GM12891 (cell line): ENCODE measurements around the gene CA5A.

Source experiments
- DNase-seq: peaks from one replicate; pipeline ENCODE4 v3.0.0; 2011; ENCODE audit warnings: low spot score; ENCODE audit not compliant: insufficient read length
- FAIRE-seq: peaks from 2 replicates; lab custom pipeline; 2011; peaks lifted over from hg19 to GRCh38; lab: Jason Lieb, UNC
- PAX5 ChIP-seq: IDR thresholded peaks from 2 replicates; pipeline ENCODE4 v1.6.1; 2011; ENCODE audit warnings: low read length, moderate library complexity, mild to moderate bottlenecking; ENCODE audit not compliant: insufficient read depth, severe bottlenecking
- POLR2A ChIP-seq: IDR thresholded peaks from 2 replicates; pipeline ENCODE4 v1.6.1; 2011; ENCODE audit warnings: low read depth, low read length, control low read depth
- POLR2AphosphoS5 ChIP-seq: IDR thresholded peaks from 2 replicates; pipeline ENCODE4 v1.6.1; 2011; ENCODE audit warnings: low read depth, low read length, control low read depth
- POU2F2 ChIP-seq: IDR thresholded peaks from 2 replicates; pipeline ENCODE4 v1.6.1; 2011; ENCODE audit warnings: low read depth, mild to moderate bottlenecking, control low read depth, low read length, moderate library complexity
- SPI1 ChIP-seq: IDR thresholded peaks from 2 replicates; pipeline ENCODE4 v1.6.1; 2011; ENCODE audit warnings: low read depth, low read length, control low read depth
- TAF1 ChIP-seq: IDR thresholded peaks from 2 replicates; pipeline ENCODE4 v1.6.1; 2011; ENCODE audit warnings: low read depth, low read length, control low read depth

The CA5A gene

GRCh38 chr16:87963400-87963799 is 27.1 kb upstream of the CA5A start:
- FAIRE-seq, result peak; percentile 51
- TF ChIP-seq POLR2A (no peak), SPI1 (no peak), POLR2AphosphoS5 (no peak), TAF1 (no peak)
- no peak for DNase-seq

GRCh38 chr16:87961623-87962022 is 25.3 kb upstream of the CA5A start:
- TF ChIP-seq SPI1 (no peak), POLR2AphosphoS5 (no peak), POLR2A (no peak), PAX5 (no peak), POU2F2 (no peak), TAF1 (no peak)
- FAIRE-seq, result no peak
- DNase-seq, result no peak

GRCh38 chr16:87960852-87961251 is 24.5 kb upstream of the CA5A start:
- no peak for TF ChIP-seq TAF1
- no peak for TF ChIP-seq POLR2A
- FAIRE-seq (no peak), DNase-seq (no peak)

- DNase-seq (no peak), FAIRE-seq (no peak)
Measured at GRCh38 chr16:87960296-87960695, 24.0 kb upstream of the CA5A start.

GRCh38 chr16:87959391-87959990 is 23.2 kb upstream of the CA5A start:
- TF ChIP-seq POLR2AphosphoS5 (no peak), SPI1 (no peak), POU2F2 (no peak), PAX5 (no peak), POLR2A (no peak), TAF1 (no peak)
- FAIRE-seq (no peak), DNase-seq (no peak)

More at GRCh38 chr16:87960296-87960695, 24.0 kb upstream of the CA5A start:
- TF ChIP-seq POLR2AphosphoS5, result no peak

- no peak for TF ChIP-seq POLR2A
- TF ChIP-seq PAX5, result no peak
- TF ChIP-seq SPI1, result no peak
- no peak for TF ChIP-seq TAF1
- no peak for TF ChIP-seq POU2F2
- no peak for TF ChIP-seq POLR2AphosphoS5
- FAIRE-seq, result no peak
- DNase-seq, result no peak
Measured at GRCh38 chr16:87958632-87959031, 22.3 kb upstream of the CA5A start.

- TF ChIP-seq SPI1 (no peak), TAF1 (no peak)
- no peak for FAIRE-seq
Measured at GRCh38 chr16:87957296-87958094, 21.2 kb upstream of the CA5A start.

GRCh38 chr16:87956365-87957231 is 20.3 kb upstream of the CA5A start:
- peak; percentile 81 for FAIRE-seq
- peak; percentile 65 for TF ChIP-seq TAF1
- no peak; the same call in 1 of the 2 replicates for TF ChIP-seq POU2F2
- TF ChIP-seq POLR2AphosphoS5, result peak; percentile 60; the same call in 1 of the 2 replicates
- TF ChIP-seq PAX5, result no peak
- TF ChIP-seq POLR2A, result peak; percentile 43; the same call in 1 of the 2 replicates
- DNase-seq, result peak; percentile 53

More at GRCh38 chr16:87957296-87958094, 21.2 kb upstream of the CA5A start:
- no peak for DNase-seq

GRCh38 chr16:87956098-87956364 is 19.7 kb upstream of the CA5A start:
- no peak for TF ChIP-seq POLR2AphosphoS5
- no peak for TF ChIP-seq POLR2A
- TF ChIP-seq PAX5, result no peak
- peak; percentile 56 for TF ChIP-seq SPI1
- FAIRE-seq (no peak), DNase-seq (no peak)
